MCF 10A (cell line): ENCODE data around the gene BMPER. TPM values are rescaled to one million over a fixed set of nuclear protein-coding genes. Genes with fewer than 3 reads are reported as not detected.
A peak's percentile ranks its signal among the peaks of the same experiment; 100 is the strongest.

ENCODE experiments used
- BruUV-seq: library from RNA; stranded (reverse); fragments of 400-500 nt; replicated peaks from 2 replicates; lab custom pipeline; 2021; lab: Mats Ljungman, UMichigan
- CTCF ChIA-PET: fragments of 300-600 bp; sonication (Branson Sonifier 250); formaldehyde crosslinking; extraction: SDS; loops from one replicate; lab custom pipeline; 2021; ENCODE audit warnings: antibody characterized with exemption, inconsistent platforms; lab: Yijun Ruan, JAX
- POLR2A ChIA-PET: fragments of 300-600, 350-650 bp; sonication (Branson Sonifier 250); formaldehyde crosslinking; extraction: SDS; loops from one replicate; lab custom pipeline; 2020; ENCODE audit warnings: antibody characterized with exemption, inconsistent platforms; lab: Yijun Ruan, JAX
- DNase-seq: peaks from one replicate; pipeline ENCODE4 v3.0.0-alpha.2; 2018; ENCODE audit not compliant: unreplicated experiment
- H3K27ac Mint-ChIP-seq: one replicate; pipeline ENCODE4 v1.8.0; 2022; ENCODE audit warnings: mild to moderate bottlenecking, low read depth, mixed read lengths; ENCODE audit not compliant: unreplicated experiment
- H3K27me3 Mint-ChIP-seq: one replicate; pipeline ENCODE4 v1.8.0; 2022; ENCODE audit warnings: mixed read lengths; ENCODE audit not compliant: insufficient read depth, unreplicated experiment
- H3K36me3 Mint-ChIP-seq: one replicate; pipeline ENCODE4 v1.8.0; 2022; ENCODE audit warnings: mild to moderate bottlenecking, moderate library complexity, mixed read lengths; ENCODE audit not compliant: insufficient read depth, unreplicated experiment
- H3K4me1 Mint-ChIP-seq: one replicate; pipeline ENCODE4 v1.8.0; 2022; ENCODE audit warnings: mixed read lengths; ENCODE audit not compliant: insufficient read depth, unreplicated experiment
- H3K4me3 Mint-ChIP-seq: one replicate; pipeline ENCODE4 v1.8.0; 2022; ENCODE audit warnings: mild to moderate bottlenecking, moderate library complexity, mixed read lengths; ENCODE audit not compliant: unreplicated experiment
- H3K9me3 Mint-ChIP-seq: one replicate; pipeline ENCODE4 v1.8.0; 2022; ENCODE audit warnings: mixed read lengths; ENCODE audit not compliant: unreplicated experiment
- CTCF ChIP-seq: fragments of 200-600 bp; IDR thresholded peaks from one replicate; pipeline ENCODE4 v1.8.0; 2022; ENCODE audit warnings: antibody characterized with exemption, mild to moderate bottlenecking; ENCODE audit not compliant: unreplicated experiment
- intact Hi-C: fragments of 100-400 bp; cut with micrococcal nuclease; formaldehyde crosslinking; loops from 2 replicates; pipeline ENCODE4 v1.14.1; 2022
- total RNA-seq: library from RNA; stranded (reverse); gene quantifications from 2 replicates; pipeline ENCODE4 v1.2.3, GENCODE V29; 2022

BMPER gene
- total RNA-seq, 1 experiment from 2014 or later, result 0.40 TPM

GRCh38 chr7:33922820-33923219 is 17.5 kb downstream of the BMPER start:
- peaks cover 20% of the 10 kb centered on the region for H3K27me3 Mint-ChIP-seq

GRCh38 chr7:33923440-33924229 is 18.3 kb downstream of the BMPER start:
- no peak for DNase-seq
- no peak for TF ChIP-seq CTCF
- ChIA-PET CTCF (interaction anchor here (1.8 kb wide), 1 partner anchor 165 kb away, joined by 6 read pairs; no protein-coding TSS in a partner anchor), POLR2A (no interaction called here)
- Mint-ChIP-seq H3K36me3 (no peaks in the 10 kb centered on the region), H3K4me1 (no peaks in the 10 kb centered on the region), H3K9me3 (no peaks in the 10 kb centered on the region), H3K27ac (no peak overlapping the region), H3K27me3 (peaks cover 20% of the 10 kb centered on the region), H3K4me3 (no peak overlapping the region)
- intact Hi-C loops, result no loop called here
- BruUV-seq, result no TSS peak

More at GRCh38 chr7:33922820-33923219, 17.5 kb downstream of the BMPER start:
- Mint-ChIP-seq H3K9me3 (no peaks in the 10 kb centered on the region), H3K4me3 (no peak overlapping the region), H3K4me1 (no peaks in the 10 kb centered on the region), H3K36me3 (no peaks in the 10 kb centered on the region), H3K27ac (no peak overlapping the region)
- CTCF ChIA-PET, result interaction anchor here (0.9 to 3.0 kb wide), 3 partner anchors 9 to 207 kb away, joined by 3 to 31 read pairs (median 6); no protein-coding TSS in a partner anchor
- DNase-seq, result no peak
- TF ChIP-seq CTCF, result no peak
- intact Hi-C loops, result no loop called here
- POLR2A ChIA-PET, result no interaction called here
- no TSS peak for BruUV-seq

- intact Hi-C loops, result no loop called here
- no peaks in the 10 kb centered on the region for H3K9me3 Mint-ChIP-seq
- no peak overlapping the region for H3K27ac Mint-ChIP-seq
- TF ChIP-seq CTCF, result no peak
- H3K27me3 Mint-ChIP-seq, result peaks cover 14% of the 10 kb centered on the region
- ChIA-PET POLR2A (interaction anchor here (0.5 kb wide), 1 partner anchor 111 kb away, joined by 3 read pairs; no protein-coding TSS in a partner anchor), CTCF (interaction anchor here (0.8 to 11.5 kb wide), 4 partner anchors 40 to 740 kb away, joined by 3 to 177 read pairs (median 4); no protein-coding TSS in a partner anchor)
- H3K4me3 Mint-ChIP-seq, result no peak overlapping the region
- peak; percentile 6 for DNase-seq
- H3K36me3 Mint-ChIP-seq, result no peaks in the 10 kb centered on the region
- no TSS peak for BruUV-seq
- H3K4me1 Mint-ChIP-seq, result no peaks in the 10 kb centered on the region
Observed at GRCh38 chr7:33926535-33926934, 21.2 kb downstream of the BMPER start.

GRCh38 chr7:33928986-33929385 is 23.6 kb downstream of the BMPER start:
- POLR2A ChIA-PET, result no interaction called here
- H3K9me3 Mint-ChIP-seq, result no peaks in the 10 kb centered on the region
- intact Hi-C loops, result no loop called here
- H3K4me1 Mint-ChIP-seq, result peaks cover 18% of the 10 kb centered on the region
- no peaks in the 10 kb centered on the region for H3K27me3 Mint-ChIP-seq
- CTCF ChIA-PET, result interaction anchor here (1.8 to 11.5 kb wide), 3 partner anchors 21 to 170 kb away, joined by 3 to 177 read pairs (median 35); no protein-coding TSS in a partner anchor
- no peaks in the 10 kb centered on the region for H3K36me3 Mint-ChIP-seq
- H3K4me3 Mint-ChIP-seq, result no peak overlapping the region
- no peak for TF ChIP-seq CTCF
- DNase-seq, result no peak
- BruUV-seq, result no TSS peak
- H3K27ac Mint-ChIP-seq, result no peak overlapping the region
